OCI-M2 (cell line): ENCODE data around the gene EHD1.

Experiments
- DNase-seq: peaks from one replicate; lab custom pipeline; 2025; ENCODE audit not compliant: unreplicated experiment; lab: John Stamatoyannopoulos, UW

Gene EHD1

DNA sequence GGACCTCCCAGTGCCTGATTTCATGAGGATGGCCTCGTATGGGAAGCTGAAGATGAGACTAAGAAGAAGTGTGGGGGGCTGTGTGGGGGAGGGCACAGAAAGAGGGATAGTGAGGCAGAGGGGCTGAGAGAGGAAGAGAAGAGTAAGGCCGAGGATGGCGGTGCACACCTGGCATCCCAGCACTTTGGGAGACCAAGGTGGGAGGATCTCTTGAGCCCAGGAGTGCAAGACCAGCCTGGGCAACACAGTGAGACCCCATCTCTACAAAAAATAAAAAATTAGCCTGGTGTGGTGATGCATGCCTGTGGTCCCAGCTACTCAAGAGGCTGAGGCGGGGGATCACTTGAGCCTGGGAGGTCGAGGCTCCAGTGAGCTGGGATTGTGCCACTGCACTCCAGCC lies 13.5 kb upstream of the EHD1 start:
- no peak for DNase-seq

DNA sequence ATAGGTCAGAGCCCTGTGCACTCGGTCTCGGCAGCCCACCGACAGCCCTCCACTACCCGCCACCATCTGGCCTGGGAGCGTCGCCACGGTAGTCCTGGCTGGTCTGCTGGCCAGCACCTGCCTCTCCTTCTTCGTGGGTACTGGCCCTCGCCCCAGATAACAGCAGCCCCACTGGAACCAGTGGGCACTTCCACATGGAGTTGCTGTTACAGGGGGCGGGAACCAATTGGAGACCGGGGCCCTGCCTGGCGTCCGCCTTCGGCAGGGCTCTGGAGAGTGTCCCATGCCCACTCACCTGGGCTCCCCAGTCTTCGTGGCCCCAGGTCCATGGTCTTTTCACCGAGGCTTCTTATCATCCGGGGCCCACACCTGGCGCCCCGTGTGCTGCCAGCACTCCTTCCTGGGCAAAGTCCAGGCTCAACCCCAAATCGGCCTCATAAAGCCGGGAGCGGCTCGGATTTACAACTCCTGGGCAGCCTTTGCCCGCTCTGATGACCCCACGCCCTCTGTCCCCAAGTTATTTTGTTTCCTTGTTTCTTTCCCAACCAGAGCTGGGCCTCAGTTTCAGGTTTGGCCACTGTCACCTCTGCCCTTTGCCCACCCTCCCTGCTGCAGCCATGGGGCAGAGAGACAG lies 12.9 kb upstream of the EHD1 start:
- no peak for DNase-seq

DNA sequence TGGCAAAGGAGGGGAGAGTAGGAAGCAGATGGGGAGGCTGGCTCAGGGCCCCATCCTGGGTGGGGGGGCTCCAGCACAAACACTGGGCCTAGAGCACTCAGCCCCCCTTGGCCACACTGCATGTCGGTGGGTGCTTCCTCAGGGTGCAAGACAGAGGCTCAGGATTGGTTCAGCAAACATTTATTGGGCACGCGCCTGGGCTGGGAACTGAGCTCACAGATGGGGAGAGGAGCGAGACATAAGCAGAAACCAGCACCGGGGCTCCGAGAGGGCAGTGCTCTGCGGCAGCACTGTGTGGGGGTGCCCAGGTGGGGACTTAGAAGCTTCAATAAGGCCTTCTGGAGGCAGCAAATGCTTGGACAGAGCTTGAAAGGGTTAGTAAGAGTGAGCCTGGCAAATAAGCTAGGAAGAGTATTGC lies 12.1 kb upstream of the EHD1 start:
- DNase-seq = no peak

DNA sequence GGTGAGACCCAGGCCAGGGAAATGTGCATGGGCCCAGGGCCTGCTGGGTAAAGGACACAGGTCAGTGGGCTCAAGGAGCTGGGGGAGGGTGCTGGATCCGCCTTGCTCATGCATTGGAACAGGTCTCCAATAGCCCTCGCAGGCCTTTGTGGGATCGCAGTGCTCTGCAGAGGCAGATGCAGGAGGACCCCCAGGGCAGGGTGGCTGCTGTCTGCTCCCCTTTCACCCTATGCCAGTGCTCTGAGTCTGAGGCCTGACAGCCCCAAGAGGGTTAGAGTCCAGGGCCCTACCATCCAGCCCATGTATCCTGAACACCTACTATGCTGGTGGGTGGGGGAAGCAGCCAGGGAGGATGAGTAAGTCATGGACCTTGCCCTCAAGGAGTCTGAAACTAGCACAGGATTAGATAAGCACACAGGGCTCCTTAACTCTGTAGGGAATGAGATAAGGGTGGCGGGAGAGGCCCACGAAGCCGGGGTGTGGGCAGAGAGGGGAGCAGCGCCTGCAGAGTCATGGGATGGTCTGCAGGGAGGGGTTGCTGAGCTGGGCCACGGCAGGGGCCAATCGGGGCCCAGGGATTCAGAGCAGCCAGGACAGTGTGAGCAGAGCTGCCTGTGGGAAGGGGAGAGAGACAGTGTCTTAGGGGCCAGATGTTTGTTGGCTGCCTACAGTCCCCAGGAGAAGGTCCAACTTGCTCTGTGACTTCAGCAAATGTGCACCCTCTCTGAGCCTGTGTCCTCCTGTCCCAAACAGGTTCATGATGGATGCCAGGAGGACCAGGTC lies 10.5 kb upstream of the EHD1 start:
- DNase-seq = peak; percentile 68

DNA sequence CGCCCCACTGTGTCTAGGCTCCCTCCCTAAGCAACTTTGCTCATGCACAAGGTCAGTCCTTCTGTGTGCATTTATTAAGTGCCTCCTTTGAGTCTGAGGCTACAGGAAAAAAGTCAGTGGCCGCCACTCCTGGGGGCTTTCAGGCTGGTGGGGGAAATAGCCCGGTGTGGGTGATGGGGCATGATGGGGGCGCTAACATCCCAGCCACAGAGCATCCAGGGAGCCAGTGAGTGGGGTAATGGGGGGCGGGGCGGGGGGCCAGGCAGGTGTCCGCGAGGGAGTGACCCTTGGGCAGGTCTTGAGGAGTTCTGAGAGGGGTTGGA lies 9.9 kb upstream of the EHD1 start:
- DNase-seq = no peak

DNA sequence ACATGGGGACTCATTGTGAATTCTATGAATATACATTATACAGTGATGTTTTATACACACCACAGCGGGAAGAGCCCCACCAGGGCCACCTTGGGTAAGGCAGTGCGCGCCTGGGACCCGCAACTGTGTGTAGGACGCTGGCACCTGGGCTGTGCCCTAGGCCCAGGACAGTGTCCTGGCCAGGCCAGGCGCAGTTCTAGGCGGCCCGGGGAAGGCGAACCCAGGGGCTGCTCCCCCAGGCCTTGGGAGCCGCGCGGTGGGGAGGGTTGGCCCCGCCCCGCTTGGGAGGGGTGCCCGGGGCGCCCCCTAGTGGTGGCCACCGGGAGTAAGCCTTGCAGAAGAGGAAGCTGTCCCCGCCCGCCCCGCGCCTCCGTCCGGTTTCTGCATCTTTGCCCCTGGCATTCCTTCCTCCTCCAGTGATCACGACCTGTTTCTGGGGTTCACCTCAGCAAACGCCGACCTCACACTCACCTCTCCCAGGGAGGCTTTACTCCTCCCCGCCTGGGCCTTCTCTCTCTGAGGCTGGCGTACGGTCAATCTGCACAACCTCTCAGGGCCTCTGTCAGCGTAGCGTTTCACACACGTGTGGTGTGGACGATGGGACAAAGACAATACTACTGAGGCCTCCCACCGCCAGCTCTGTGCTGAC lies 9.5 kb upstream of the EHD1 start:
- no peak for DNase-seq

DNA sequence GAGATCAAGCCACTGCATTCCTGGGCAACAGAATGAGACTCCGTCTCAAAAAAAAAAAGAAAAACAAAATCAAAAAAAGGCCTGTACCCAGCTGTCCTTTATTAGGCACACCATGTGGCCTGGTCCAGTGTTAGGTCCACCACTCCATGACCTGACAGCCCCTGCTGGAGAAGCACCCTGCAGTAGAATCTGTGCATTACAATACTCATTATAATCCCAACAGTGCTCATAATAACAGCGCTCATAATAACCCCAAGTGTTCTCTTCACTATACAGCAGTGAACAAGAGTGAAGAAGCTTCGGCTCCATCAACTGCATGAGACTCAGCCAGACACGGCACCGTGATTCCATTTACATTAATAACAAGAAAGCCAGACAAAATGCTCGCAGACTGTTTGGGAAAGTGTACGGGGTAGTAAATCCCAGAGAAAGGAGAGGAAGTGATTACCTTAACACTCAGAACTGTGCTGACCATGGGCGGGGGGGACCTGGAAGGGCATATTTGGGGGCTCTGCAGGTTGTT lies 8.9 kb upstream of the EHD1 start:
- DNase-seq = no peak

DNA sequence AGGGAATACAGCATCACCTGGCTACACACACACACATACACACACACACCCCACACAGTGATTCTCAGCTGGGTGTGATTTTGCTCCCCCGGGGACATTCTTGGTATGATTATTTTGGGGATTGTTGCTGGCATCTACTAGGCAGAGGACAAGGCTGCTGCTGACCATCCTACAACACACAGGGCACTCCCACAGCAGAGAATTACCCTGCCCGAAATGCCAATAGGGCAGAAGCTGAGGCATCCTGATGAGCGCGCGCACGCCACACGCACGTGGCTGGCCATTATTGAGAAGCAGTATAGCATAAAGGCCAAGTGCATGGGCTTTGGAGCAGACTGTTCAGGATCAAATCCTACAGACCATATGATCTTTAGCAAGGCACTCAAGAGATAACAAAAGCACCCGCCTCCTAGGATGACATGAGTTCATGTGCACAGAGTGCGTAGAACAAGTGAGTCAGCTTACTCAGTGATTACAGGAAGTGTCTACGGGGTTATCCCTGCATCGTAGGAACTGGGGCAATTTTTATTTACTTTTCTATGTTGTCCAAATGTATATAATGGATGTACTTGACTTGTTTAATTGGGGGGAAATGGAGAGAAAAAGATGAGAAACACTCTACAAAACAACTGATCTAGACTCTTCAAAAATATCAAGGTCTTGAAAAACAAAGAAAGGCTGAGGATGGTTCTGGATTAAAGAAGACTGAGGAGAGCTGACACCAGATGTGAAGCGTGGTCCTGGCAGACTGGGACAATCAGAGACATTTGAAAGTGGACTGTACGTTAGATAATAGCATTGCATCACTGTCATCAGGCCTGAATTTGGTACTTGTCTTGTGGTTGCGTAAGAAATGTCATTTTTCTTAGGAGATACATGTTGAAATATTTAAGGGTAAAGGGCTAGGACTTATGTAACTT lies 7.2 kb upstream of the EHD1 start:
- DNase-seq = peak; percentile 68

DNA sequence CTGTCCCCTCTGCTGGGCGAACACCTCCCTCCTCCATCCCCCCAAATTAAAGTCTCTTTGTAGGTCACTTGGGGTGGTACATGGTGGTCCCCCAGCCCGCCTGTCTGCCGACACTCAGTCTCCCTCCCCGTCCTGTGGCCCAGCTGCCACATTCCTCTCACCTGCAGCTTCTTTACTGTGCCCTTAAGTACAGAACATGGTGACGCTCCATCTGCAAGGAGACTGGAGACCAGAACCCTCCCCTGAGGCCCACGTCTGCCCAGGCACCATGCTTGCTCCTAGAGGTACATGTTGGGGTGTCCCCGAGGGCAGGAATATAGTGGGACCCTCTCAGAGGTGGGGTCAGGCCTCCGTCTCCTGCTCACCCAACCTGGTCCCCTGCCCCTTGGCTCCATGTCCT lies 5.6 kb upstream of the EHD1 start:
- DNase-seq = no peak

DNA sequence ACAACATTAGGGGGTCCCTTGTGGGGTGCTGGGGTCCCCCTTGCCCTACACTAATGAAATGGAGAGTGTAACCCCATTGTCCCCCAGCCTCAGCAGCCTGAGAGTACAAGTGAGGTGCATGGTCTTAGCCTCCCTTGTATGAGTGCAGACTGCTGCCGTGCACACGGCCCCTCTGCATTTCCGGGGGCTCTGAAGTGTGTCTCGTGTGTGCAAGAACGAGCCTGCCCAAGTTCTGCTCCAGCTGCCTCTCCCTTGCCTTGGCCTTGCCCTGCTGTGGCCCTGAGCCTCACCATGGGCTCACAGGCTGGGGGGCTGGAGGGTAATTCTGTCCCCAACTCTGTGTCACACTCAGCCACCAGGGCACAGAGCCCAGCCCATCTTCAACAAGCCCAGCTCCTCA lies 5.2 kb upstream of the EHD1 start:
- no peak for DNase-seq

DNA sequence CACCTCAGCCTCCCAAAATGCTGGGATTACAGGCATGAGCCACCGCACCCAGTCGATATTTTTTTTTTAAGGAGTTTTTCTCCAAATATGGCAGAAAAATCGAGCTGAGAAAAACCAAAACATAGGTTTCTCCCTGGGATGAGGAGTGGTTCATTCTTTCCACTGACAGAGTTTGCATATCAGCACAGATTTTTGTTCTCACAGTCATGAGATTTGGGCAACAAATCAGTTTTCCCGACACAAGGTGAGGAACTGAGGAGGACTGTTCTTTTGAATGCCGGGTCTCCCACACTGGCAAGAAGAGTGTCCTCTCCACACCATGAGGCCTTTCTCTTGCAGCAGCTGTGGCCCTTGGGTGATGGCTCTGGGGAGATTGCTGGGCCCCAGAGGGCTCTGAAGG lies 3.8 kb upstream of the EHD1 start:
- DNase-seq = no peak

DNA sequence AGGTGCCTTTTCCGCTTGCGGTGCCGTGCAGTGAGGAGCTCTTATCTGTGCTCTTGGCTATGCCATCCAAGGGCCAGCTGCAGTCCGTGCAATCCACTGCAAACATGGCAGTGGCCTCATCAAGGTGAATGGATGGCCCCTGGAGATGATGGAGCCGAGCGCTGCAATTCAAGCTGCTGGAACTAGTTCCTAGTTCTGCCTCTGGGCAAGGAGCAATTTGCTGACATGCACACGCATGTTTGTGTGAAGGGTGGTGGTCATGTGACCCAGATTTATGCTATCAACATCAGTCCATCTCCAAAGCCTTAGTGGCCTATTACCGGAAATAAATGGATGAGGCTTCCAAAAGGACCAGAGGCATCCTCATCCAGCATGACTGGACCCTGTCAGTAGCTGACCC lies 3.1 kb upstream of the EHD1 start:
- no peak for DNase-seq

DNA sequence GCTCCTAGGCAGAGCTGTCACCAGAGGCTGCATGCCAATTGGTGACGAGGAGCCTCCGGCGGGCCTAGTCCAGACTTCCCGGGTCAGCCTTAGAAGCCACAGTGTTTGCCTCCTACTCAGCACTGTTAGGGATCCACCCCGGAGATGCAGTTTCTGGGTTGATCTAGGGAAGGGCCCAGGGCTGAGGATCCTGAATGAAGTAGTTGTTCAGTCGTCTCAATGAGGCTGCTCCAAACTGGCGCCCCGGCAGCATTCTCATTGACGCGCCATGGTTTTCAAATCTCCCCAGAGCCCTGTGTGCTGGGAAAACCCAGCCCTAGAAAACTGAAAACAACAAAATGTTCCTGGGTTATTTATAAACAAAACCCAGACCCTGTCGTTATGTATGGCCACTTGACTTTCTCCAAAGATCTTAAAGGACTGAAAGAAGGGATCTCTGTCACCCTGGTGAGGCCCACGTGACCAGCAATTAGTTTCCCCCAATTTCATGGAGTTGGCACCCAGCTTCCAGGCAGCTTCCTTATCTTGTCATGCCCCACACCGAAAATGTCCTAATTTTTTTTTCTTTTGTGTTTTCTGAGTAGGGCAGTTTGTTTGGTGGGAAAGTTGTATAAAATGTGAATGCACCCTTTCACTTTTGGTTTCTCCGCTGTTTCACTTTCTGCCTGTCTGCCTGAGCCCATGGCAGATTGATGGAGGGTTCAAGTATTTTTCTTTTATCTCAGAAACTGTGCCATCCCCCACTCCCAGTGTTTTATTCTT lies 2.0 kb upstream of the EHD1 start:
- DNase-seq = no peak

DNA sequence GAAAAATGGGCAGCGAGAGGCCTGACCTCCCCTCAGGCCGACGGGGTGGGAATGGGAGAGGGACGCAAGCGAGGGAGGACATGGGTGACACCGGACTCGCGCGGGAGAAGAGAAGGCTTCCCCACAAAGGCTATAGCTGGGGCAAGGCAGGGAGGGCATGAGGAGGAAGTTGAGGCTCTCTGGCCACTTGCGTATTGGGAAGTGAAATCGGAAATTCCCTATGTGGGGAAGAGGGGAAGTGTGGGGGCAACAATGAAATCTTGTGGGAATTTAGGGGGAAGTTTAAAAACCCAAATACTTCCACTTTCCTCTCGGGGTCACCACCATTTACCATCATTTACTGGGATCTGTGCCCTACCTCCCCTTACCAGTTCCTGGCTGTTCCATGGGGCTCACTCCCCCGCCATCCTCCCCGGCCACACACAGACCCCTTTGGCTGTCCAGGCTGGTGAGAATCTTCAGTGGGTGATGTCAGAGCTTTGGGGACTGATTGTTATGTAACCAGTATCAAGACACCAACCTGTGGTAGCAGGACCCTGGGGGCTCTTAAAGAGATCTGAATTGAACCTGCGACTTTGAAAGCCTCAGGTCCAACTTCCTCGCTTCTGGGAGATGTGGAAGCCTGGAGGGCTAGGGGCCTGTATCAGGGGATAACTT lies 951 bp upstream of the EHD1 start:
- no peak for DNase-seq

DNA sequence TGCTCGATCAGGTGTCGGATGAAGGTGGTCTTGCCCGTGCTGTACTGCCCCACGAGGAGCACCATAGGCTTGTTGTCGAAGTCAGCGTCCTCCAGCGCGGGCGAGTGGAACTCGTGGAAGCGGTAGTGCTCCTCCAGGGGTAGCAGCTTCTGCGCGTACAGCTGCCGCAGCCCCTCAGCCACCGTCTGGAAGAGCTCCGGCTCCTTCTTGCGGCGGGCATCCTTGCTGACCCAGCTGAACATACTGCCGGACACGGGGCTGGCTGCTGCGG lies 263 bp downstream of the EHD1 start:
- no peak for DNase-seq

DNA sequence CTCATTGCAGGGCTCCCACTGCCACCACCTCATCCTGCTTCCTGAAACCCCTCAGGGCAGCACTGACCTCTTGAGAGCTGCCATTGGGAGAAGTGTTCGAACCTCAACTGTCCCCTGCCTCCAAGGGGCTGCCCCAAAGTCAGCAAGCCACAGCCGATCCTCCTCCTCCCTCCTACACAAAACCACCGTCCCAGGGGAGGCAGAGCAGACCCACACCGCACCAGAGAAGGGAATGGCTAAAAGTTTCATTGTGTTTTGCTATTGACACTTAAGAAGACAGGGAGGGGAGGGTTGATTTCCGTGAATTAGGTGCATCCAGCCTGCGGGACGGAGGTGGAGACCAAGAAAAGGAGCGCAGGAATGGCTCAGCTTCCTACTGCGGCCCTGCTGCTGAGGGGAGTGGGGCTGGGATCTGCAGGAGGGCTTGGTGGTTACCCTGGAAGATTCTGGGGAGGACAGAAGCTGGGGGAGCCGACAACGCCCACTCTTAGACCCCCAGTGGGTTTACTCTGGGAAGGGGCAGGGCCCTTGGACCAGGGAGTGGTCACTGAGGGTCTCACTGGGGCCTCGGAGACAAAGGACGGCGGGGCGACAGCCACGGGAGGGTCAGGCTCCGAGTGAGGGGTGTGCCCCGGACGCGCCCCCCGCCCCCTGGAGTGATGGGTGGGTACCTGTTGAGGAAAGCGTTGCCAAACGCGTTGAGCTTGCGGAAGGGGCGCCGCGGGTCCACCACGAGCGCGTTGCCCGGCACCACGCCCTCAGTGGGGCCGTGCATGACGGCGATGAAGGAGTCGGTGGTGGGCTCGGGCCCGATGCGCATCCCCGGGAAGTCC lies 815 bp downstream of the EHD1 start:
- no peak for DNase-seq

DNA sequence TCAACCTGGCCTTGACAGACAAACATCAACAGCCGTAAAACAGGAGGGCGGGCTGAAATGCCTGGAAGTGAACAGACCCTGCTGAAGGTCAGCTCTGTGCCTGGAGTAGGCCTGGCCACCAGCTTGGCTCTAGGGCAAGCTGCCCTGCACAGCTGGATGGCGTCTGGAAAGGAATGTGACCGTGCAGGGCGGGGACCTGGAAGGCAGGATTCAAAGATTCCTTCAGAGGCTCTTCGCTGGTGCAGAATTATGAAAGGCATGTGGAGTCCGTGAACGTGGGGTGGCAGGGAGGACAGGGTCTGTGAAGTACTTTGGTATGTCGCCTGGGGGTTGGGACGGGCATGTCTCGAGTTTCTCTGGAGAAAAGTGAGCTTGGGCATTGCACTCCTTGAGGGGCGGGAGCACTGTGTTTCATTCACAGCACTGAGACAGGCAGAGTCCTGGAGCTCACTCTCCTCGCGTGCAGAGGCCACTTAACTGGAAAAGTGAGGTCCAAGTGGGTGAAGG lies 1.5 kb downstream of the EHD1 start:
- DNase-seq = no peak

DNA sequence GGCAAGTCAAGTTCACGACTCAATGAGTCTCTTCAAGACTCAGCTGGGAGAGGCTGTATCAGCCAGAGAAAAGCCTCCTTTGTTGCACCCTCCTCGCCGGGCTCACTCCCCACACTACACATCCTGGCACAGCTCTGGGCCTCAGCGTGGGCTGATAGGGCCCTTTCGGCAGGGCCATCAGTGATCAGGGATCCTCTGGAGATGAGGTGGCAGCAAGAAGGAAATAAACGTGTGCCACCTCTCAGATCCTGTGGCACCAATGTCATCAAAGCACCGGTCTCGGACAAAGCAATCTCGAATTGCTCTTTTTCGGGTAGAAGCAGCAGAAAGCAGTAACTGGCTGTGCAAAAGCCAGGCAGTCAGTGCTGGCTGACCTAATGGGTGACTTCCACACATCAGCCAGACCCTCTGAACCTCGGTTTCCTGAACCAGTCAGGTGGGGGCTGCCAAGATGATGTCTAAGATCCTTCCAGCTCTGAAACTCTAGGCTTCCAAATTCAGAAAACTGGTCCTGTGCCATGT lies 2.1 kb downstream of the EHD1 start:
- DNase-seq = no peak
